SU-DHL-6 (cell line): ENCODE measurements around the gene MEA1.

Experiments
- H2AFZ ChIP-seq: fragments of 200-600 bp; sonication (generic); 2 replicates; pipeline ENCODE4 v1.6.1; 2014; ENCODE audit warnings: low read depth, mild to moderate bottlenecking, moderate library complexity, mixed read lengths, antibody characterized with exemption, low read length; ENCODE audit not compliant: severe bottlenecking
- H3F3A ChIP-seq: fragments of 200-600 bp; shearing (Covaris generic); 2 replicates; pipeline ENCODE4 v1.6.0; 2016; ENCODE audit warnings: antibody characterized with exemption, mild to moderate bottlenecking; ENCODE audit not compliant: insufficient read depth
- H3K27ac ChIP-seq: fragments of 200-600 bp; sonication (generic); 2 replicates; pipeline ENCODE4 v1.5.1; 2016; ENCODE audit warnings: low read depth, mild to moderate bottlenecking, low read length, moderate library complexity, mixed read lengths
- H3K27me3 ChIP-seq: fragments of 200-600 bp; sonication (generic), shearing (Covaris generic); 2 replicates; pipeline ENCODE4 v1.6.0; 2014; ENCODE audit warnings: mild to moderate bottlenecking, low read length
- H3K36me3 ChIP-seq: fragments of 200-600 bp; sonication (generic); 2 replicates; pipeline ENCODE4 v1.6.1; 2014; ENCODE audit warnings: mild to moderate bottlenecking, low read length, mixed read lengths
- H3K4me2 ChIP-seq: fragments of 300-600, 200-600 bp; shearing (Covaris generic), sonication (generic); 2 replicates; pipeline ENCODE4 v1.6.0; 2014; ENCODE audit warnings: low read length, low read depth, mild to moderate bottlenecking; ENCODE audit not compliant: poor library complexity, severe bottlenecking
- H3K4me3 ChIP-seq: fragments of 200-600 bp; sonication (generic); 2 replicates; pipeline ENCODE4 v1.5.1; 2014; ENCODE audit warnings: antibody characterized with exemption, low read length, mild to moderate bottlenecking, mixed read lengths; ENCODE audit not compliant: insufficient read depth, poor library complexity, severe bottlenecking
- H3K79me2 ChIP-seq: fragments of 200-600 bp; sonication (generic); 2 replicates; pipeline ENCODE4 v1.6.1; 2014; ENCODE audit warnings: mild to moderate bottlenecking, low read length, moderate library complexity; ENCODE audit not compliant: insufficient read depth
- H3K9ac ChIP-seq: fragments of 200-600 bp; sonication (generic); 2 replicates; pipeline ENCODE4 v1.7.0; 2014; ENCODE audit warnings: mild to moderate bottlenecking, low read length
- H3K9me2 ChIP-seq: fragments of 200-600 bp; sonication (generic); replicated peaks from 2 replicates; pipeline ENCODE4 v1.6.1; 2014; ENCODE audit warnings: low read length; ENCODE audit not compliant: insufficient read depth
- H3K9me3 ChIP-seq: fragments of 200-600 bp; sonication (generic); 2 replicates; pipeline ENCODE4 v1.6.1; 2014; ENCODE audit warnings: low read length, mixed read lengths; ENCODE audit not compliant: insufficient read depth
- H4K20me1 ChIP-seq: fragments of 200-600 bp; sonication (generic); 2 replicates; pipeline ENCODE4 v1.6.1; 2014; ENCODE audit warnings: low read depth, mild to moderate bottlenecking, antibody characterized with exemption, low read length, moderate library complexity, mixed read lengths
- CTCF ChIP-seq: fragments of 200-600 bp; sonication (generic); IDR thresholded peaks from one replicate; pipeline ENCODE4 v1.5.1; 2017; ENCODE audit warnings: antibody characterized with exemption, mild to moderate bottlenecking, low read length, moderate library complexity; ENCODE audit not compliant: insufficient read depth, poor library complexity, severe bottlenecking
- EZH2phosphoT487 ChIP-seq: fragments of 200-600 bp; sonication (generic), shearing (Covaris generic); conservative IDR thresholded peaks from 2 replicates; pipeline ENCODE4 v1.6.1; 2018; ENCODE audit warnings: mild to moderate bottlenecking, antibody characterized with exemption, low read length, moderate library complexity, mixed read lengths

Gene MEA1

GRCh38 chr6:43060755-43061633 is 47.2 kb upstream of the MEA1 start:
- H3K27ac ChIP-seq: no peak overlapping the region
- TF ChIP-seq CTCF (no peak), EZH2phosphoT487 (no peak)
- no peaks in the 10 kb centered on the region for H3K36me3 ChIP-seq
- H2AFZ ChIP-seq: no peak overlapping the region
- H3K9ac ChIP-seq: peak overlapping the region; percentile 86; the same call in 1 of the 2 replicates
- peaks cover 15% of the 10 kb centered on the region for H3K79me2 ChIP-seq
- no peaks in the 10 kb centered on the region for H3K9me2 ChIP-seq
- no peaks in the 10 kb centered on the region for H3K9me3 ChIP-seq
- no peak overlapping the region for H3K4me3 ChIP-seq
- H3F3A ChIP-seq: no peaks in the 10 kb centered on the region
- peak overlapping the region; percentile 71 for H3K4me2 ChIP-seq
- no peaks in the 10 kb centered on the region for H3K27me3 ChIP-seq
- no peaks in the 10 kb centered on the region for H4K20me1 ChIP-seq

- H3K4me2 ChIP-seq: peak overlapping the region; percentile 71
- H2AFZ ChIP-seq: peak overlapping the region; percentile 85
- no peaks in the 10 kb centered on the region for H3K9me3 ChIP-seq
- no peak overlapping the region for H3K27ac ChIP-seq
- H3K79me2 ChIP-seq: peaks cover 15% of the 10 kb centered on the region
- peak overlapping the region; percentile 86 for H3K9ac ChIP-seq
- H3K9me2 ChIP-seq: no peaks in the 10 kb centered on the region
- no peaks in the 10 kb centered on the region for H3K36me3 ChIP-seq
- no peaks in the 10 kb centered on the region for H3F3A ChIP-seq
- no peaks in the 10 kb centered on the region for H3K27me3 ChIP-seq
- H4K20me1 ChIP-seq: no peaks in the 10 kb centered on the region
- peak overlapping the region; percentile 87 for H3K4me3 ChIP-seq
- TF ChIP-seq CTCF (no peak), EZH2phosphoT487 (no peak)
These were observed 46.4 kb upstream of the MEA1 start for GRCh38 chr6:43060034-43060754.

- no peaks in the 10 kb centered on the region for H4K20me1 ChIP-seq
- no peaks in the 10 kb centered on the region for H3K9me2 ChIP-seq
- peak within 1 kb of the TSS; percentile 85 for H3K4me2 ChIP-seq
- TF ChIP-seq CTCF (no peak), EZH2phosphoT487 (no peak)
- peak within 1 kb of the TSS; percentile 85 for H2AFZ ChIP-seq
- peak within 1 kb of the TSS; percentile 87 for H3K4me3 ChIP-seq
- H3F3A ChIP-seq: 0 out of 2 replicates have a peak, but pooled peaks cover 1% of the 10 kb centered on the region
- H3K36me3 ChIP-seq: no peaks in the 10 kb centered on the region
- peak within 1 kb of the TSS; percentile 86 for H3K9ac ChIP-seq
- peaks cover 15% of the 10 kb centered on the region for H3K79me2 ChIP-seq
- no peaks in the 10 kb centered on the region for H3K9me3 ChIP-seq
- H3K27me3 ChIP-seq: no peaks in the 10 kb centered on the region
- H3K27ac ChIP-seq: peak within 1 kb of the TSS; percentile 45; the same call in 1 of the 2 replicates
These were observed 45.7 kb upstream of the MEA1 start, which contains the start of the genes KLC4 and MRPL2 for GRCh38 chr6:43059168-43060033. KLC4 (plus strand) TSS chr6:43059631; CDS start chr6:43061336, 1,705 bp downstream. MRPL2 (minus strand) TSS chr6:43059434; CDS start chr6:43059381, 53 bp downstream.
